Upper lobe of right lung (tissue), 1 donor: ENCODE results near the gene TGOLN2. TPM values are rescaled to one million over a fixed set of nuclear protein-coding genes. Genes with fewer than 3 reads are reported as not detected.

Experiments
- ATAC-seq: fragments of 200-7000 bp; cut with Tn5 transposase; one replicate; pipeline ENCODE4 v1.9.1; 2020; ENCODE audit warnings: mild to moderate bottlenecking, moderate library complexity
- DNase-seq: peaks from one replicate; pipeline ENCODE4 v3.0.0-alpha.2; 2020
- H3K27ac ChIP-seq: fragments of 200-600 bp; one replicate; pipeline ENCODE4 v1.8.0; 2022
- H3K27me3 ChIP-seq: fragments of 200-600 bp; one replicate; pipeline ENCODE4 v1.8.0; 2022; ENCODE audit warnings: mild to moderate bottlenecking
- H3K36me3 ChIP-seq: fragments of 200-600 bp; one replicate; pipeline ENCODE4 v1.8.0; 2022
- H3K4me1 ChIP-seq: fragments of 200-600 bp; one replicate; pipeline ENCODE4 v1.8.0; 2022
- H3K4me3 ChIP-seq: fragments of 200-600 bp; one replicate; pipeline ENCODE4 v1.8.0; 2022; ENCODE audit warnings: mild to moderate bottlenecking
- H3K9me3 ChIP-seq: fragments of 200-600 bp; one replicate; pipeline ENCODE4 v1.8.0; 2022
- intact Hi-C: fragments of 100-400 bp; cut with DNase I; formaldehyde crosslinking; loops from one replicate; pipeline ENCODE4 v1.11.0; 2022
- total RNA-seq: library from RNA; stranded (reverse); fragmentation: NEBNext Ultra II Directional; extraction: Animal tissue kit (Norgen Biotek cat#: 25700); gene quantifications from one replicate; pipeline ENCODE4 v1.2.1, GENCODE V29; 2021
- TF ChIP-seq, protein P1 (sequence below): fragments of 200-600 bp; IDR thresholded peaks from one replicate; pipeline ENCODE4 v1.8.0; 2022; ENCODE audit warnings: antibody characterized with exemption
- donor health status: DM: no; HTN: yes; CAD: no; lungs with severe emphysema.

Gene TGOLN2
- total RNA-seq, 1 donor from 2014 or later: 156 TPM

- DNase-seq (no peak), ATAC-seq (peak; percentile 52)
- TF ChIP-seq, protein P1, sequence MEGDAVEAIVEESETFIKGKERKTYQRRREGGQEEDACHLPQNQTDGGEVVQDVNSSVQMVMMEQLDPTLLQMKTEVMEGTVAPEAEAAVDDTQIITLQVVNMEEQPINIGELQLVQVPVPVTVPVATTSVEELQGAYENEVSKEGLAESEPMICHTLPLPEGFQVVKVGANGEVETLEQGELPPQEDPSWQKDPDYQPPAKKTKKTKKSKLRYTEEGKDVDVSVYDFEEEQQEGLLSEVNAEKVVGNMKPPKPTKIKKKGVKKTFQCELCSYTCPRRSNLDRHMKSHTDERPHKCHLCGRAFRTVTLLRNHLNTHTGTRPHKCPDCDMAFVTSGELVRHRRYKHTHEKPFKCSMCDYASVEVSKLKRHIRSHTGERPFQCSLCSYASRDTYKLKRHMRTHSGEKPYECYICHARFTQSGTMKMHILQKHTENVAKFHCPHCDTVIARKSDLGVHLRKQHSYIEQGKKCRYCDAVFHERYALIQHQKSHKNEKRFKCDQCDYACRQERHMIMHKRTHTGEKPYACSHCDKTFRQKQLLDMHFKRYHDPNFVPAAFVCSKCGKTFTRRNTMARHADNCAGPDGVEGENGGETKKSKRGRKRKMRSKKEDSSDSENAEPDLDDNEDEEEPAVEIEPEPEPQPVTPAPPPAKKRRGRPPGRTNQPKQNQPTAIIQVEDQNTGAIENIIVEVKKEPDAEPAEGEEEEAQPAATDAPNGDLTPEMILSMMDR: no peak
- Histone ChIP-seq H3K4me1 (peaks cover 7% of the 10 kb centered on the region), H3K4me3 (no peak overlapping the region), H3K9me3 (no peaks in the 10 kb centered on the region), H3K27me3 (no peaks in the 10 kb centered on the region), H3K27ac (no peak overlapping the region), H3K36me3 (peaks cover 3% of the 10 kb centered on the region)
- intact Hi-C loops: loop anchor here (5.0 to 10.0 kb wide), 2 partner anchors 156 to 223 kb away; partner anchors contain the start of gene TCF7L1
Observed at GRCh38 chr2:85288244-85288725, 39.5 kb downstream of the TGOLN2 start.

DNA sequence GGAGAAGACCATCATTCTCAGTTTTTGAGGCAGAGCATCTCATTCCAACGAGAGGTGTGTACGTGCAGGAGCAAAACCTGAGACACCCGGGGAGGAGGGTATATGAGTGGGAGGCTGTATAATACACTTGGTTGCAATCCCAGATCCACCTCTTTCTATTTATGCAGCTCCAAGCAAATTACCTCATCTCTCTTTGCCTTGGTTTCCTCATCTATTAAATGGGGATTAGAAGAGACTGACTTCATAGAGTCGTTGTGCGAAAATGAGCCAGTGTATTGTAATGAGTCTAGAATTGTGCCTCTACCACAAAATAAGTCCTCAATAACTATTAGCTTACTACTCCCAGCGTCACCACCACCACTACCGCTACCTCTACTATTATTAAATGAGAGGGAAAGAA, 40.1 kb downstream of the TGOLN2 start:
- DNase-seq (no peak), ATAC-seq (no peak)
- Histone ChIP-seq H3K27ac (no peak overlapping the region), H3K9me3 (no peaks in the 10 kb centered on the region), H3K36me3 (peaks cover 3% of the 10 kb centered on the region), H3K4me1 (peaks cover 7% of the 10 kb centered on the region), H3K27me3 (no peaks in the 10 kb centered on the region), H3K4me3 (no peak overlapping the region)
- TF ChIP-seq, protein P1: no peak
- intact Hi-C loops: loop anchor here (5.0 to 10.0 kb wide), 2 partner anchors 155 to 223 kb away; partner anchors contain the start of gene TCF7L1

GRCh38 chr2:85286918-85287317, 40.9 kb downstream of the TGOLN2 start:
- Histone ChIP-seq H3K27me3 (no peaks in the 10 kb centered on the region), H3K27ac (no peak overlapping the region), H3K9me3 (no peaks in the 10 kb centered on the region), H3K4me1 (peaks cover 7% of the 10 kb centered on the region), H3K4me3 (no peak overlapping the region), H3K36me3 (peaks cover 3% of the 10 kb centered on the region)
- DNase-seq (no peak), ATAC-seq (no peak)
- intact Hi-C loops: loop anchor here (5.0 to 10.0 kb wide), 2 partner anchors 155 to 222 kb away; partner anchors contain the start of gene TCF7L1
- TF ChIP-seq, protein P1: no peak

GRCh38 chr2:85283641-85284040, 44.1 kb downstream of the TGOLN2 start:
- DNase-seq (no peak), ATAC-seq (no peak)
- Histone ChIP-seq H3K27me3 (no peaks in the 10 kb centered on the region), H3K27ac (no peak overlapping the region), H3K36me3 (peaks cover 3% of the 10 kb centered on the region), H3K4me3 (no peak overlapping the region), H3K4me1 (peaks cover 8% of the 10 kb centered on the region), H3K9me3 (no peaks in the 10 kb centered on the region)
- intact Hi-C loops: loop anchor here (10.0 kb wide), 1 partner anchor 219 kb away; no protein-coding TSS in a partner anchor
- TF ChIP-seq, protein P1: no peak

DNA sequence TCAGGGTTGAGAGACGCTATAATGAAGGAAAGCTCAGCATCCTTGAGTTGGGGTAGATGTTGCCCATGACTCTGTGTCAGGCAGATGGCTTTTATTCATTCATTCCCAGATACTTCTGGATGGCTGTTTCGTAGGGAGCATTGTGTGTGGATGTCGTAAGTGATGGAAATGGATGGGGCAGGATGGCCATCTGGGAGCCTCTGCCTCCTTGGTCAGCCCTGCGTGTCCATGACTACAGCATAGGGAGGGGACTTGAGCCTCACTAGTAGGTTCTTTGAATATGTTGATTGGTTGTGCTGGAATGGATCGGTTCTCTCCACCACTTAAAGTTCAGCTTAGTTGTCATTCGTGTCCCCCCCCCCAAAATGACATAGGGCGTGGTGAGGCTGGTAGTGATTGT, 44.9 kb downstream of the TGOLN2 start:
- Histone ChIP-seq H3K27ac (no peak overlapping the region), H3K4me1 (peaks cover 15% of the 10 kb centered on the region), H3K4me3 (no peak overlapping the region), H3K27me3 (no peaks in the 10 kb centered on the region), H3K9me3 (no peaks in the 10 kb centered on the region), H3K36me3 (peaks cover 3% of the 10 kb centered on the region)
- DNase-seq (no peak), ATAC-seq (no peak)
- TF ChIP-seq, protein P1: no peak
- intact Hi-C loops: loop anchor here (10.0 kb wide), 1 partner anchor 218 kb away; no protein-coding TSS in a partner anchor

DNA sequence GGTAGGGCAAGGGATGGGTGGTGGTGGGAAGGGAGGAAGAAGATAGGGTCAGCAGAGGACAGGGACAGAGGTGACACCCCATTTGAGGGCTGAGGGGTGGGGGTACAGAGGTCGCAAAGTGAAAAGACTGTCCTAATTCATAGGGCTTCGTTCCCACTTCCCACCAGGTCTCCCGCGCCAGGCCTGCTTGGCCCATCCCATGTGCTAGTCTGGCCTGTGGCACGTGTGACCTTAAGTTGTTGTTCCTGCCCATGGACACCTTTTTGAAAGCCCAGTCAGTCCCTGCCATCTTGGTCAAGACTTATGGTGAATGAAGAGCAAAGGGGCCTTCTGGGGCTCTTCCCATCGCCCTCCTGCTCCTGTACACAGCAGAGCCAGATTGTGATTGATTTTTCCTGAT, 46.2 kb downstream of the TGOLN2 start:
- no peak for ATAC-seq
- H3K27me3 ChIP-seq: no peaks in the 10 kb centered on the region
- H3K36me3 ChIP-seq: peaks cover 3% of the 10 kb centered on the region
- peaks cover 24% of the 10 kb centered on the region for H3K4me1 ChIP-seq
- no peak for DNase-seq
- no peak overlapping the region for H3K4me3 ChIP-seq
- no peak overlapping the region for H3K27ac ChIP-seq
- intact Hi-C loops: loop anchor here (10.0 kb wide), 1 partner anchor 217 kb away; no protein-coding TSS in a partner anchor
- TF ChIP-seq, protein P1: no peak
- H3K9me3 ChIP-seq: no peaks in the 10 kb centered on the region
